PC-9 (cell line): Measurements from ENCODE around the gene KCNN1.

ENCODE experiments used
- EZH2 ChIP-seq: fragments of 200-600 bp; sonication (generic); IDR thresholded peaks from 2 replicates; pipeline ENCODE4 v1.8.0; 2017; ENCODE audit warnings: antibody characterized with exemption, low read depth
- TF ChIP-seq, protein P1 (sequence below): fragments of 200-600 bp; sonication (generic); conservative IDR thresholded peaks from 2 replicates; pipeline ENCODE4 v1.6.1; 2017; ENCODE audit warnings: mixed run types, antibody characterized with exemption, mild to moderate bottlenecking, moderate library complexity

DNA sequence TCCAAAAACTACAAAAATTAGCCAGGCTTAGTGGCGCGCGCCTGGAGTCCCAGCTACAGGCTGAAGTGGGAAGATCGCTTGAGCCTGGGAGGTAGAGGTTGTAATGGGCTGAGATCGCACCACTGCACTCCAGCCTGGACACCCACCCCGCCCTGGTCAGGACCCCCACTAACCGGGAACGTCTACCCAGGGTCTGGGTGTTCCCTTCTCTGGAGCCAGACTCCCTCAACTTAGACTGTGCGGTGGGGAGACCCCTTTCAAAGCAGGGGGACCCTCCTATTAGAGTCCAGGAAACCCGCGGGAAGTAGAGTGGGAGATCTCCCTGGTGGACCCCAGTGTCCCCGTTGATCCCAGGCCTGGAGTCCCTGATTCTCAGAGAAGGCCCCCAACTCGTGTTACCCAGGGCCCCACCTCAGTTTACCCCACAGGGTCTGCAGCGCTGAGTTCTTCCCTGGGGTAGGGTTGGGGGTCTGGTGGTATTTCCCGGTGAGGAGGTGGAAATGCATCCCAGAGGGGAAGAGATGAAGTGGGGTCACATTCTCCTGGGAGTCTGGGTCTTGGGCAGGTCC is 35.0 kb downstream of the KCNN1 start:
- TF ChIP-seq, protein P1, sequence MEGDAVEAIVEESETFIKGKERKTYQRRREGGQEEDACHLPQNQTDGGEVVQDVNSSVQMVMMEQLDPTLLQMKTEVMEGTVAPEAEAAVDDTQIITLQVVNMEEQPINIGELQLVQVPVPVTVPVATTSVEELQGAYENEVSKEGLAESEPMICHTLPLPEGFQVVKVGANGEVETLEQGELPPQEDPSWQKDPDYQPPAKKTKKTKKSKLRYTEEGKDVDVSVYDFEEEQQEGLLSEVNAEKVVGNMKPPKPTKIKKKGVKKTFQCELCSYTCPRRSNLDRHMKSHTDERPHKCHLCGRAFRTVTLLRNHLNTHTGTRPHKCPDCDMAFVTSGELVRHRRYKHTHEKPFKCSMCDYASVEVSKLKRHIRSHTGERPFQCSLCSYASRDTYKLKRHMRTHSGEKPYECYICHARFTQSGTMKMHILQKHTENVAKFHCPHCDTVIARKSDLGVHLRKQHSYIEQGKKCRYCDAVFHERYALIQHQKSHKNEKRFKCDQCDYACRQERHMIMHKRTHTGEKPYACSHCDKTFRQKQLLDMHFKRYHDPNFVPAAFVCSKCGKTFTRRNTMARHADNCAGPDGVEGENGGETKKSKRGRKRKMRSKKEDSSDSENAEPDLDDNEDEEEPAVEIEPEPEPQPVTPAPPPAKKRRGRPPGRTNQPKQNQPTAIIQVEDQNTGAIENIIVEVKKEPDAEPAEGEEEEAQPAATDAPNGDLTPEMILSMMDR, result no peak
- no peak for TF ChIP-seq EZH2
